GM19023 (cell line): ENCODE data around the gene CACNG4.
"Not testable (repeated sequence)": the region's sequence is repeated elsewhere in the genome, so short reads cannot be mapped to it uniquely, and the experiment has no call there.

Source experiments
- ATAC-seq: cut with Tn5 transposase; IDR thresholded peaks from one replicate; pipeline ENCODE4 v1.9.1; 2021; ENCODE audit warnings: mild to moderate bottlenecking, moderate library complexity; ENCODE audit not compliant: unreplicated experiment

Gene CACNG4

GRCh38 chr17:66963521-66963908 is 992 bp upstream of the CACNG4 start:
- ATAC-seq = no peak

GRCh38 chr17:66964930-66965800 is 658 bp downstream of the CACNG4 start:
- no peak for ATAC-seq

GRCh38 chr17:66965801-66966262 is 1.3 kb downstream of the CACNG4 start:
- no peak for ATAC-seq

GRCh38 chr17:66966298-66966697 is 1.8 kb downstream of the CACNG4 start:
- ATAC-seq = no peak

- no peak for ATAC-seq
These were observed 2.4 kb downstream of the CACNG4 start for GRCh38 chr17:66966704-66967418.

- ATAC-seq = no peak
These were observed 3.5 kb downstream of the CACNG4 start for GRCh38 chr17:66967837-66968543.

GRCh38 chr17:66968916-66969315 is 4.4 kb downstream of the CACNG4 start:
- ATAC-seq = no peak

- no peak for ATAC-seq
These were observed 5.6 kb downstream of the CACNG4 start for GRCh38 chr17:66970140-66970539.

GRCh38 chr17:66970797-66971196 is 6.3 kb downstream of the CACNG4 start:
- ATAC-seq = no peak

- ATAC-seq = no peak
These were observed 6.8 kb downstream of the CACNG4 start for GRCh38 chr17:66971264-66971663.

GRCh38 chr17:66971730-66972441 is 7.4 kb downstream of the CACNG4 start:
- no peak for ATAC-seq

- not testable (repeated sequence) for ATAC-seq
These were observed 7.9 kb downstream of the CACNG4 start for GRCh38 chr17:66972442-66972830.

GRCh38 chr17:66975188-66975587 is 10.7 kb downstream of the CACNG4 start:
- no peak for ATAC-seq

- no peak for ATAC-seq
These were observed 11.3 kb downstream of the CACNG4 start for GRCh38 chr17:66975614-66976378.

GRCh38 chr17:66976379-66976663 is 11.8 kb downstream of the CACNG4 start:
- ATAC-seq = no peak

- ATAC-seq = no peak
These were observed 12.3 kb downstream of the CACNG4 start for GRCh38 chr17:66976781-66977201.

- ATAC-seq = no peak
These were observed 14.1 kb downstream of the CACNG4 start for GRCh38 chr17:66978514-66979061.

GRCh38 chr17:66980896-66981295 is 16.4 kb downstream of the CACNG4 start:
- ATAC-seq = no peak

- ATAC-seq = no peak
These were observed 17.5 kb downstream of the CACNG4 start for GRCh38 chr17:66981983-66982508.
